CD4-positive, alpha-beta T cell treated with Interleukin-17A for 1 hour (primary cell): ENCODE data around the gene TMEM201.

Experiments
- DNase-seq: peaks from one replicate; pipeline ENCODE4 v3.0.0-alpha.2; 2020

TMEM201 gene

GRCh38 chr1:9580942-9581341, 7.8 kb upstream of the TMEM201 start:
- no peak for DNase-seq

GRCh38 chr1:9586147-9586766, 2.5 kb upstream of the TMEM201 start:
- DNase-seq: no peak

DNA sequence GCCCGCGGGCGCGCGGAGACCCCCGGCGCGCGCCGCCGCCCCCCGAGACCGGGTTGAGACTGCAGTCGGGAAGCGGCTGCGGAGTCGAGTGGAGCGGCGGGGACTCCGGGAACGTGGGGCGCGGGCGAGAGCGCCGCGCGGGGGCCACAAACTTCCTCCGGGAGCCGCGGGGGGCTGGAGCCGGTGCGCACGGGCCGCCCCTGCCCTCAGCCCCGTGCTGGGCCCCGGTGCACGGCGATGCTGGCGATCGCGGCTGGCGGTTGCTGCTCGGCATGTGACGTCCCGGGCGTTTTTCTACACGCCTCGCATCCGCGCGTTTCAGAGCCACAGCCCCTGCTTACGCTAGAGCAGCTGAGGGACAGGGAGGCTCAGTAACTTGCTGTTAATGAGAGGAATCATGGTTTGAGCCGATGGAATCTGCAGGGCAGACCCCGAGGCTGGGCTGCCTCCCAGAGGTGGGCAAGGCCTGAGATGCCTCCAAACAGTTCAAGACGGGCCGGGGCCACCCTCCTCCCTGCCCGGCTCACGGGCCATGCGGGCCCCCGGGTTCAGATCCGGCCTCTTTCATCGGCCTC, 520 bp downstream of the TMEM201 start:
- peak; percentile 23 for DNase-seq

- DNase-seq: no peak
Measured at GRCh38 chr1:9589719-9590157, 1.0 kb downstream of the TMEM201 start.

DNA sequence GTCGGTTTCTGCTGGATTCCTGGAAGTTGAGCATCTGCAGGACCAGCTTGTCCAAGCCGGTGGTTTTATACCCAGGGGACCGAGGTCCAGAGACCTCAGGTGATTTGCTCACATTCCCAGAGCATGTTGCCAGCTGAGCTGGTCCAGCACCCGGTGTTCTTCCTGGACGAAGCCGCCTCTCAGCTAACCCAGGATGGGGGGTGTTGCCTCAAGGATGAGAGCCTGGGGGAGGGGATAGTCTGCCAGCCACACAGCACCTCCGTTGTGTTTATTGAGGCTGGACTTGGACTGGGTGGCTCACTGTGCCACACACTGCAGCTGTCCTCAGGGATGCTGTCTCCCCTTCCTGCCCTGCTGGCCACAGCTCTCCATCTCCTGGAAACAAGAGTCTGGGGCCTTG, 1.5 kb downstream of the TMEM201 start:
- DNase-seq: no peak

- no peak for DNase-seq
Measured at GRCh38 chr1:9590945-9591668, 2.4 kb downstream of the TMEM201 start.

GRCh38 chr1:9591669-9592509, 3.2 kb downstream of the TMEM201 start:
- no peak for DNase-seq

DNA sequence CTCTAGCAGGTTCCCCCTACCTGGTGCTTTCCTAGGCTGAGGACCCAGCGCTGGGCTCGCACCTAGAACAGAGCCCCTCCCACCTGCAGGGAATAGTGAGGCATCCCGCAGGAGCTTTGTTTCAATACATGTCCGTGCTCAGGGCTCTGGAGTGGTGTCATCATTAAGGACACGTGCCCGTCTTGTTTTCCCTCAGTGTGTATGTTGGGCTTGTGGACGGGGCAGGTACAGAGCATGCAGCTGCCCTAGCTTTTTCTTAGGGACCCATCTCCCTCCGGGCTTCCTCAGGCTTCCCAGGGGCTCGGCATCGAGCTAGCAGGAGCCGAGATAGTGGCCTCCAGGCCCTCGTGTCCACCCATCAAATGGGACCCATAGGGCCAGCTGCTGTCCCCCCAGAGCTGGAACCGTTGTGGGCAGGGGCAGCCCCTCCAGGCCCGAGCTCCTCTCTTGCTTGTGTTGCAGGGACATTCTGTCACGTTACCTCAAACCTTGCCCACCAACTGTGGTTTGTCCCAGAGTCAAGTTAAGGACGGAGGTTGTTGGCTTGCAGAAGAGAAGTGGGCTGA, 3.9 kb downstream of the TMEM201 start:
- DNase-seq: no peak

GRCh38 chr1:9593147-9593491, 4.4 kb downstream of the TMEM201 start:
- no peak for DNase-seq

GRCh38 chr1:9593492-9594465, 5.1 kb downstream of the TMEM201 start:
- DNase-seq: peak; percentile 26

DNA sequence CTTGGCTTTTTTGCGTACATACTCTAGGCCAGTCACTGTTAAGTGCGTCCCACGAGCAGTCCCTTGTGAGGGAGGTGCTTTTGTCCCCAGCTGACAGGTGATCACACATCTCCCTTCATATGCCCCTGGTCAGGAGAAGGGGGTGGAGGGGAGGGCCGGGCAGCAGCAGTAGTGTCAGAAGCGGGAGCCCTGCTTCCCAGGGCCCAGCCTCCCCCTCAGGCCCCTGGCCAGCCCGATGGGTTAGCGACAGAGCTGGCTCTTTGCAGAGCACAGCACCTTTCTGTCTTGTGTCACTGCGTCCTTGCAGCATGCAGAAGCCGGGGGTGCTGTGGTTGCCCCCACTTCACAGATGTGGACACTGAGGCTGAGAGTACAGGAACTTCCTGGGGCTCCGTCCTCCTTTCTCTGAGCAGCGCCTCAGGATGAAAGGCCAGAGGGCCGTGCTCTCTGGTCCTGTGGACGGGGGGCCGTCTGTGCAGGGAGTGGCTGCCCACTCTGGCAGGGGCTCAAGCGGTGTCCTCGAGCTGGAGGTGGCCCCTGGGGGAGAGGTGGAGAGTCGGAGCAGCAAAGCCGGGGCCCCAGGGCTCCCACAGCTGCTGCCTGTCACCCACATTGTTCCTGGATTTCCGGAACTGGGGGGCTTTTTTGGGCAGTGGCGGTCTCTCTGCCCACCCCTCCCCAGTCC, 5.9 kb downstream of the TMEM201 start:
- no peak for DNase-seq

DNA sequence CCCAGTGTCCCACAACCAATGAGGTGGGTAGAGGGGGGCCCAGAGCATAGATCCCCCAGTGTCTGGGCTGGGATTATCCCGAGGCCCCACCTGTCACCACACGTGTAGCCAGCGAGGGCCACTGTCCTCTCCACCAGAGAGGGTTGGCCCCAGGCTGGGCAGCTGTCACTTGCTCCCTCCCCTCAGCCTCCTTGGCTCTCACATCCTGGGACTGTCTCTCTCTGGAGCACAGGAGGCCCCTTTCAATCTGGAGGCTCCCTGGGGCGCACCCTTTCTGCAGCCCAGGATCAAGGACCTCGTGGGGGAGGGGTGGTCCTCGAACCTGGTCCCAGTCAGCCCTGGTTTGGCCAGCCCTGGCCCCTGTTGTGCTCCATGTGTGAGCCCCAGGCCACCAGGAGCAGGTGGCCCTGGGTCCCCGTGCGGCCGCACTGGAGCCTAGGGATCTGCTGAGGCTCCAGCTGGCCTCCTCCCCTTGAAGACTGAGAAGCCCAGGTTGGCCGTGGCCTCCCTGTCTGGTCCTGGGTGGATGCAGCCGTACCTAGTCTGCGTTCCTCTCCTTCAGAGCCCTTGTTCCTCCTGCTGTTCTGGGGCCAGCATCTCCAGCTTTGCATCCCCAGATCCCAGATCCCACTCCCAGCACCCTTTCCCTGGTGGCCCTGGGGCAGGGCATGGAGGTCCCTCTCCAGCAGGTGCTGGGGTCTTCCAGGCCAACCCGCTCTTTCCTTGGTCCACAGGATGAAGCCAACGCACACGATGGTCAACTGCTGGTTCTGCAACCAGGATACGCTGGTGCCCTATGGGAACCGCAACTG, 6.7 kb downstream of the TMEM201 start:
- DNase-seq: no peak

DNA sequence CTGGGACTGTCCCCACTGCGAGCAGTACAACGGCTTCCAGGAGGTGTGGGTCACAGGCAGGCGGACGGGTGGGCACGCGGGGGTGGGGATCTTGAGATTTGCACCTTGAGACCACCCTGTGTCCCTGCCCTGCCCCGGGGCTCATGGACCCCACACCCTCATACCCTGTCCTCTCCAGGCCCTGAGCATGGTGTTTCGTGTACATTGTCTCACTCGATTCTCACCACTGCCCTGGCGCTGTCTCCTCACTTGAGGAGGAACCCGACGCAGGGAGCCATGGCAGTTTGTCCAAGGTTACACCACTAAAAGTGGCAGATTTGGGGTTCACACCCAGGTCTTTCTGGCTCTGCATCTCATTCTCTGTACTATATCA, 7.2 kb downstream of the TMEM201 start:
- DNase-seq: no peak

GRCh38 chr1:9596415-9597123, 7.9 kb downstream of the TMEM201 start:
- no peak for DNase-seq

GRCh38 chr1:9597361-9598315, 8.9 kb downstream of the TMEM201 start:
- DNase-seq: no peak

- DNase-seq: no peak
Measured at GRCh38 chr1:9598316-9598700, 9.6 kb downstream of the TMEM201 start.

GRCh38 chr1:9599741-9600140, 11.0 kb downstream of the TMEM201 start:
- no peak for DNase-seq
